ENCODE results near the gene KCP.

DNA sequence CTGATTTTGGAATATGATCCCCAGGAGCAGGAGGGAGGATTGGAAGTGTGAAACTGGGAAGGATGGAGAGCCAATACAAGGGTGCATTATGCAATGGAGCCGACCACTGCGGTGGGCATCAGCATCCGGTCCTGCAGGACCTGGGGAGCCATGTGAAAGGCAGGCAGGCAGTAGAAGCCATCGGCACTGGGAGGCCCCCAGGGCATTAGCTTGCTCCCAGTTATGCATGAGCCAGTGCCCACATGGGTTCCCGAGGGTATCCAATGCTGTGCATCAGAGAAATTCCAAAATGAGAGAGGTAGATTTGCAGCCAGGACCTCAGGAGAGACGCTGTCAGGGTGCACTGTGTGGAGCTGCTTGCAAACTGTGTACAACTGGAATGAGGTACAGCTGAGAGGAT is 8.7 kb upstream of the KCP start:
- TF ChIP-seq, protein P1, sequence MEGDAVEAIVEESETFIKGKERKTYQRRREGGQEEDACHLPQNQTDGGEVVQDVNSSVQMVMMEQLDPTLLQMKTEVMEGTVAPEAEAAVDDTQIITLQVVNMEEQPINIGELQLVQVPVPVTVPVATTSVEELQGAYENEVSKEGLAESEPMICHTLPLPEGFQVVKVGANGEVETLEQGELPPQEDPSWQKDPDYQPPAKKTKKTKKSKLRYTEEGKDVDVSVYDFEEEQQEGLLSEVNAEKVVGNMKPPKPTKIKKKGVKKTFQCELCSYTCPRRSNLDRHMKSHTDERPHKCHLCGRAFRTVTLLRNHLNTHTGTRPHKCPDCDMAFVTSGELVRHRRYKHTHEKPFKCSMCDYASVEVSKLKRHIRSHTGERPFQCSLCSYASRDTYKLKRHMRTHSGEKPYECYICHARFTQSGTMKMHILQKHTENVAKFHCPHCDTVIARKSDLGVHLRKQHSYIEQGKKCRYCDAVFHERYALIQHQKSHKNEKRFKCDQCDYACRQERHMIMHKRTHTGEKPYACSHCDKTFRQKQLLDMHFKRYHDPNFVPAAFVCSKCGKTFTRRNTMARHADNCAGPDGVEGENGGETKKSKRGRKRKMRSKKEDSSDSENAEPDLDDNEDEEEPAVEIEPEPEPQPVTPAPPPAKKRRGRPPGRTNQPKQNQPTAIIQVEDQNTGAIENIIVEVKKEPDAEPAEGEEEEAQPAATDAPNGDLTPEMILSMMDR (IDR thresholded peaks at IDR 0.05): no peak
- TF ChIP-seq EZH2 (IDR thresholded peaks at IDR 0.05; ENCODE audit: borderline replicate concordance, insufficient read depth, low read depth, low read length, poor library complexity, severe bottlenecking): no peak
